Measurements from ENCODE around the gene KPNA3. TPM values are rescaled to one million over a fixed set of nuclear protein-coding genes. Genes with fewer than 3 reads are reported as not detected.
A peak's percentile ranks its signal among the peaks of the same experiment; 100 is the strongest.

Gene KPNA3
- total RNA-seq, 1 experiment from 2014 or later: 42.8 TPM

- no peak for DNase-seq (ENCODE audit: low read depth)
Observed at GRCh38 chr13:49679246-49679645, 113.2 kb downstream of the KPNA3 start.

- DNase-seq (ENCODE audit: low read depth): no peak
Observed at GRCh38 chr13:49678191-49678914, 114.1 kb downstream of the KPNA3 start.

GRCh38 chr13:49676581-49677298, 115.7 kb downstream of the KPNA3 start:
- DNase-seq (ENCODE audit: low read depth): no peak

- no peak for DNase-seq (ENCODE audit: low read depth)
Observed at GRCh38 chr13:49670828-49671227, 121.7 kb downstream of the KPNA3 start.

- peak; percentile 78 for DNase-seq (ENCODE audit: low read depth)
Observed at GRCh38 chr13:49669735-49670309, 122.7 kb downstream of the KPNA3 start.

- DNase-seq (ENCODE audit: low read depth): peak; percentile 52
Observed at GRCh38 chr13:49667773-49668172, 124.7 kb downstream of the KPNA3 start.

GRCh38 chr13:49664606-49665005, 127.9 kb downstream of the KPNA3 start:
- DNase-seq (ENCODE audit: low read depth): no peak

- no peak for DNase-seq (ENCODE audit: low read depth)
Observed at GRCh38 chr13:49657241-49657641, 135.2 kb downstream of the KPNA3 start.

- peak; percentile 47 for DNase-seq (ENCODE audit: low read depth)
Observed at GRCh38 chr13:49655906-49656305, 136.6 kb downstream of the KPNA3 start.

GRCh38 chr13:49654011-49654410, 138.5 kb downstream of the KPNA3 start:
- DNase-seq (ENCODE audit: low read depth): no peak

GRCh38 chr13:49653478-49653877, 139.0 kb downstream of the KPNA3 start:
- no peak for DNase-seq (ENCODE audit: low read depth)

GRCh38 chr13:49652355-49653305, 139.9 kb downstream of the KPNA3 start:
- DNase-seq (ENCODE audit: low read depth): peak; percentile 58

- DNase-seq (ENCODE audit: low read depth): no peak
Observed at GRCh38 chr13:49651570-49652354, 140.7 kb downstream of the KPNA3 start.

- DNase-seq (ENCODE audit: low read depth): no peak
Observed at GRCh38 chr13:49649963-49650312, 142.5 kb downstream of the KPNA3 start.

Other genes starting within 250 kb of the KPNA3 start
- 6.3 and 8.0 TPM in 2 replicates for gene RCBTB1, start 207.1 kb downstream of the KPNA3 start, total RNA-seq (2014; rRNA removed; shearing (Covaris generic))
- not detected in 2 replicates for gene ARL11, start 164.2 kb downstream of the KPNA3 start, total RNA-seq (2014; rRNA removed; shearing (Covaris generic))
- 147 and 152 TPM in 2 replicates for gene EBPL, start 101.2 kb downstream of the KPNA3 start, total RNA-seq (2014; rRNA removed; shearing (Covaris generic))
- gene SPRYD7, start 143.7 kb upstream of the KPNA3 start, total RNA-seq (2014; rRNA removed; shearing (Covaris generic)): 12.5 and 15.8 TPM in 2 replicates
- gene TRIM13, start 204.4 kb upstream of the KPNA3 start, total RNA-seq (2014; rRNA removed; shearing (Covaris generic)): 21.9 and 27.2 TPM in 2 replicates
- gene KCNRG, start 222.8 kb upstream of the KPNA3 start, total RNA-seq (2014; rRNA removed; shearing (Covaris generic)): 1.1 and 2.3 TPM in 2 replicates